ENCODE measurements around the gene GXYLT2. TPM values are rescaled to one million over a fixed set of nuclear protein-coding genes. Genes with fewer than 3 reads are reported as not detected.
"Not testable (repeated sequence)": the region's sequence is repeated elsewhere in the genome, so short reads cannot be mapped to it uniquely, and the experiment has no call there.

The GXYLT2 gene
- total RNA-seq, 4 donors from 2014 or later: 1.3 to 74.1 (median 18.5) TPM

DNA sequence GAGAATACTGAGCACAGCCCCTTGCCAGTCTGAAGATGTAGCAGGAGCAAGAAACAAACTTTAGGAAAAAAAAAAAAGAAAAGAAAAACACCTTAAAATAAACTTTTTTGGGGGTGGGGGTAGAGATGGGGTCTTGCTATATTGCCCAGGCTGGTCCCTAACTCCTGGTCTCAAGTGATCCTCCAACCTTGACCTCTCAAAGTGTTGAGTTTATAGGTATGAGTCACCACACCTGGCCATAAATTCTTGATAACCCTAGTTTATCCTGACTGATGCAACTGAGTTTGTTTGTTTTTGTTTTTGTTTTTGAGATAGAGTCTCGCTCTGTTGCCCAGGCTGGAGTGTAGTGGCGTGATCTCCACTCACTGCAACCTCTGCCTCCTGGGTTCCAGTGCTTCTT is 28.4 kb downstream of the GXYLT2 start:
- Histone ChIP-seq H3K9me3 (no peaks in the 10 kb centered on the region), H3K27me3 (no peaks in the 10 kb centered on the region), H3K4me3 (no peak overlapping the region), H3K27ac (no peak overlapping the region), H3K36me3 (no peaks in the 10 kb centered on the region), H3K4me1 (no peaks in the 10 kb centered on the region)
- no peak for DNase-seq
- no peak for TF ChIP-seq POLR2A (IDR thresholded peaks at IDR 0.05)
- TF ChIP-seq, protein P1, sequence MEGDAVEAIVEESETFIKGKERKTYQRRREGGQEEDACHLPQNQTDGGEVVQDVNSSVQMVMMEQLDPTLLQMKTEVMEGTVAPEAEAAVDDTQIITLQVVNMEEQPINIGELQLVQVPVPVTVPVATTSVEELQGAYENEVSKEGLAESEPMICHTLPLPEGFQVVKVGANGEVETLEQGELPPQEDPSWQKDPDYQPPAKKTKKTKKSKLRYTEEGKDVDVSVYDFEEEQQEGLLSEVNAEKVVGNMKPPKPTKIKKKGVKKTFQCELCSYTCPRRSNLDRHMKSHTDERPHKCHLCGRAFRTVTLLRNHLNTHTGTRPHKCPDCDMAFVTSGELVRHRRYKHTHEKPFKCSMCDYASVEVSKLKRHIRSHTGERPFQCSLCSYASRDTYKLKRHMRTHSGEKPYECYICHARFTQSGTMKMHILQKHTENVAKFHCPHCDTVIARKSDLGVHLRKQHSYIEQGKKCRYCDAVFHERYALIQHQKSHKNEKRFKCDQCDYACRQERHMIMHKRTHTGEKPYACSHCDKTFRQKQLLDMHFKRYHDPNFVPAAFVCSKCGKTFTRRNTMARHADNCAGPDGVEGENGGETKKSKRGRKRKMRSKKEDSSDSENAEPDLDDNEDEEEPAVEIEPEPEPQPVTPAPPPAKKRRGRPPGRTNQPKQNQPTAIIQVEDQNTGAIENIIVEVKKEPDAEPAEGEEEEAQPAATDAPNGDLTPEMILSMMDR (IDR thresholded peaks at IDR 0.05): no peak
- intact Hi-C loops (cut with DNase I; ENCODE audit: low total_unique reads): no loop called here

DNA sequence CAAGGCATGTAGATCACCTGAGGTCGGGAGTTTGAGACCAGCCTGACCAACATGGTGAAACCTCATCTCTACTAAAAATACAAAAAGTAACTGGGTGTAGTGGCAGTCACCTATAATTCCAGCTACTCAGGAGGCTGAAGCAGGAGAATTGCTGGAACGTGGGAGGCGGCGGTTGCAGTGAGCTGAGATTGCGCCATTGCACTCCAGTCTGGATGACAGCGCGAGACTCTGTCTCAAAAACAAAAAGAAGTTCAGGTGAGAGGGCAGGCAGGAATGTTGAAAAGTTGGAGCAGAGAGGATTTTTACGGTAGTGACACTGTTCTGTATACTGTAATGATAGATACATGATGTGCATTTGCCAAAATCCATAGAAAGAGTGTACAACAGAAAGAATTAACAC is 31.7 kb downstream of the GXYLT2 start:
- intact Hi-C loops (cut with DNase I; ENCODE audit: low total_unique reads): no loop called here
- H3K27me3 ChIP-seq: no peaks in the 10 kb centered on the region

DNA sequence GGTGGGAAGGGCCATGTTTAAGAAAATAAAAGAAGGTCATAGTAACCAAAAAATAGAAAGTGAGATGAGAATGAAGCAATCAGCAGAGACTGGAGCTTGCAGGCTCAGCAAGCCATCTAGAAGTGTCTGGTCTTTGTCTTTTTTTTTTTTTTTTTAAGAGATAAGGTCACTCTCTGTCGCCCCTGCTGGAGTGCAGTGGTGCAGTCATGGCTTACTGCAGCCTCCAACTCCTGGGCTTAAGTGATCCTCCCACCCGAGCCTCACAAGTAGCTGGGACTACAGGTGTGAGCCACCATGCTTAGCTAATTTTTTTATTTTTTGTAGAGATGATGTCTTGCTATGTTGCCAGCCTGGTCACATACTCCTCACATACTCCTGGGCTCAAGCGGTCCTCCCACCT is 36.2 kb downstream of the GXYLT2 start:
- TF ChIP-seq POLR2A (IDR thresholded peaks at IDR 0.05): no peak
- H3K9me3 ChIP-seq: no peaks in the 10 kb centered on the region
- H3K36me3 ChIP-seq: no peaks in the 10 kb centered on the region
- H3K27ac ChIP-seq: no peak overlapping the region
- no peaks in the 10 kb centered on the region for H3K4me1 ChIP-seq
- no peaks in the 10 kb centered on the region for H3K27me3 ChIP-seq
- H3K4me3 ChIP-seq: no peak overlapping the region
- no peak for DNase-seq
- intact Hi-C loops (cut with DNase I; ENCODE audit: low total_unique reads): no loop called here

More for the DNA sequence above, 31.7 kb downstream of the GXYLT2 start:
- H3K4me3 ChIP-seq: no peak overlapping the region
- no peak for TF ChIP-seq POLR2A (IDR thresholded peaks at IDR 0.05)
- TF ChIP-seq, protein P1 (IDR thresholded peaks at IDR 0.05): no peak
- no peak for DNase-seq
- no peak overlapping the region for H3K27ac ChIP-seq
- no peaks in the 10 kb centered on the region for H3K36me3 ChIP-seq
- no peaks in the 10 kb centered on the region for H3K4me1 ChIP-seq
- H3K9me3 ChIP-seq: no peaks in the 10 kb centered on the region

DNA sequence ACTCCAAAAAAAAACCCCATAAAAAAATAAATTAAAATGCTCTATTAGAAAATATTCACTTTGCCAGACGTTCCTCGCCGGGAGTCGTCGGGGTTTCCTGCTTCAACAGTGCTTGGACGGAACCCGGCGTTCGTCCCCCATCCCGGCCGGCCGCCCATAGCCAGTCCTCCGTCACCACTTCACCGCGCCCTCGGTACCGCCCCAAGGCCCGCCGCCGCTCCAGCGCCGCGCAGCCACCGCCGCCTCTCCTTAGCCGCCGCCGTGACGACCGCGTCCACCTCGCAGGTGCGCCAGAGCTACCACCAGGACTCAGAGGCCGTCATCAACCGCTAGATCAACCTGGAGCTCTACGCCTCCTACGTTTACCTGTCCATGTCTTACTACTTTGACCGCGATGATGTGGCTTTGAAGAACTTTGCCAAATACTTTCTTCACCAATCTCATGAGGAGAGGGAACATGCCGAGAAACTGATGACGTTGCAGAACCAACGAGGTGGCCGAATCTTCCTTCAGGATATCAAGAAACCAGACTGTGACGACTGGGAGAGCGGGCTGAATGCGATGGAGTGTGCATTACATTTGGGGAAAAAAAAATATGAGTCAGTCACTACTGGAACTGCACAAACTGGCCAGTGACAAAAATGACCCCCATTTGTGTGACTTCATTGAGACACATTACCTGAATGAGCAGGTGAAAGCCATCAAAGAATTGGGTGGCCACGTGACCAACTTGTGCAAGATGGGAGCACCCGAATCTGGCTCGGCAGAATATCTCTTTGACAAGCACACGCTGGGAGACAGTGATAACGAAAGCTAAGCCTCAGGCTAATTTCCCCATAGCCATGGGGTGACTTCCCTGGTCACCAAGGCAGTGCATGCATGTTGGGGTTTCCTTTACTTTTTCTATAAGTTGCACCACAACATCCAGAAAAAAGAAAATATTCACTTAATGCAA is 41.2 kb downstream of the GXYLT2 start:
- intact Hi-C loops (cut with DNase I; ENCODE audit: low total_unique reads); H3K27ac ChIP-seq; H3K4me1 ChIP-seq; H3K9me3 ChIP-seq; H3K4me3 ChIP-seq; H3K27me3 ChIP-seq; H3K36me3 ChIP-seq; DNase-seq: not testable (repeated sequence)

DNA sequence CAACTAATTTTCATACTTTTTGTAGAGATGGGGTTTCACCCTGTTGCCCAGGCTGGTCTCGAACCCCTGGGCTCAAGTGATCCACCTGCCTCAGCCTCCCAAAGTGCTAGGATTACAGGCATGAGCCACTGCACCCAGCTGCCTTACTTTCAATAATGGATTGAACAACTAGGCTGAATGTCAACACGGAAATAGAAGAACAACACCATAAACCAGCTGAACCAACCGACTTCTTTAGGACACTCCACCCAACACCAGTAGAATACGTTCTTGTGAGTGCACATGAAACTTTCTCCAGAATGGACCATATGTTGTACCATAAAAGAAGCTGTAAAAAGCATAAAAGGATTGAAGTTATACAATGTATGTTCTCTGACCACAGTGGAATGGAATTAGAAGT is 42.9 kb downstream of the GXYLT2 start:
- intact Hi-C loops (cut with DNase I; ENCODE audit: low total_unique reads): no loop called here
- Histone ChIP-seq H3K27ac (no peak overlapping the region), H3K4me3 (no peak overlapping the region), H3K9me3 (no peaks in the 10 kb centered on the region), H3K27me3 (no peaks in the 10 kb centered on the region), H3K36me3 (no peaks in the 10 kb centered on the region), H3K4me1 (no peaks in the 10 kb centered on the region)
- no peak for DNase-seq
- TF ChIP-seq, protein P1 (IDR thresholded peaks at IDR 0.05): no peak
- no peak for TF ChIP-seq POLR2A (IDR thresholded peaks at IDR 0.05)

DNA sequence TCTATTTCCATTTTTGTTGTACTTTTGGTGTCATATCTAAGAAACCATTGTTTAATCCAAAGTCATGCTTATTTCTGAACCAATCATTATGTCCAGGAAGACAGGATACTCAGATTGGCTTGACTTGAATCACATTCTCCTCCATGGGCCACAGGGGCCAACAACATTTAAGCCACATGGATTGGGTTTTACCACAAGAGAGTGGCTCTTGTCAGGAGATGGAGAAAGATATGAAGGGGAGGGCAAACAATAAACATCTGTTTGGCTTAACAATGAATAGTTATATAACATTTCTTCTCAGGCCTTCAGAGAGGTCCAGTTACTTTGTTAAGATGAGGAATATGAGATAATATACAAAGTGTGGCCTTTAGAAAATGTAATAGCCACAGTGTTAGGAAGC is 44.6 kb downstream of the GXYLT2 start:
- no peaks in the 10 kb centered on the region for H3K27me3 ChIP-seq
- DNase-seq: no peak
- no peaks in the 10 kb centered on the region for H3K4me1 ChIP-seq
- H3K27ac ChIP-seq: no peak overlapping the region
- TF ChIP-seq, protein P1 (IDR thresholded peaks at IDR 0.05): no peak
- no peak for TF ChIP-seq POLR2A (IDR thresholded peaks at IDR 0.05)
- H3K36me3 ChIP-seq: no peaks in the 10 kb centered on the region
- intact Hi-C loops (cut with DNase I; ENCODE audit: low total_unique reads): no loop called here
- no peaks in the 10 kb centered on the region for H3K9me3 ChIP-seq
- H3K4me3 ChIP-seq: no peak overlapping the region

Data from uterus (tissue), 4 donors.